NCI-H82 treated with DMSO at 0.1 percent for 48 hours (cell line): ENCODE measurements around the gene CHD2.
"Not testable (repeated sequence)": the region's sequence is repeated elsewhere in the genome, so short reads cannot be mapped to it uniquely, and the experiment has no call there.

Experiments used
- DNase-seq: peaks from one replicate; lab custom pipeline; 2025; ENCODE audit not compliant: unreplicated experiment; lab: John Stamatoyannopoulos, UW

CHD2 gene

DNA sequence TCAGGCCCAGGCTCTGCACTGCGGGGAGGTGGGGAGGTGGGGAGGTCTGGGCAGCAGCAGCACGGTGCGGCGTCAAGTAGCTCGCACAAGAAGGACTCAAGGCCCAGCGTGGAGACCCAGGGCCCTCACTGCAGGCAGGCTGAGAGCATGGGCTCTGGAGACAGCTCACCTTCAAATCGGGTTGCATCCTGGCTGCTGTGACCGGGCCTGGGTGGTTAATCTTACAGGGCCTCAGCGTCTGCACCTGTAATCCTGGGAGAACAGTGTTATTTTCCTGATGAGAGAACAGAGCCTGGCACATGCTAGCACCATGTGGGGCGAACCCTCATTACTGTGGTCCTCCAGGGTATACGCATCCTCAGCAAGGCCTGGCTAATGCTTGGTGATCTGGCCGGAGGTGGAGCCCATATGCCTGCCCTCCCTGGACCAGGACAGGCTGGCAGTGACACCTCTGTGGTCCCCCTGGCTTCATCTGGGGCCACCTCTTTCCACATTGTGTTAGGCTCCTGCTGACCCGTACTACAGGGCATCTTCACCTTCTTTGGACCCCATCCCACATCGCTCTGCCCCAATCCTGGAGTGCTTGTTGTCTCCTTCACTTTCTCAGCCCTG, 133.4 kb downstream of the CHD2 start:
- no peak for DNase-seq

DNA sequence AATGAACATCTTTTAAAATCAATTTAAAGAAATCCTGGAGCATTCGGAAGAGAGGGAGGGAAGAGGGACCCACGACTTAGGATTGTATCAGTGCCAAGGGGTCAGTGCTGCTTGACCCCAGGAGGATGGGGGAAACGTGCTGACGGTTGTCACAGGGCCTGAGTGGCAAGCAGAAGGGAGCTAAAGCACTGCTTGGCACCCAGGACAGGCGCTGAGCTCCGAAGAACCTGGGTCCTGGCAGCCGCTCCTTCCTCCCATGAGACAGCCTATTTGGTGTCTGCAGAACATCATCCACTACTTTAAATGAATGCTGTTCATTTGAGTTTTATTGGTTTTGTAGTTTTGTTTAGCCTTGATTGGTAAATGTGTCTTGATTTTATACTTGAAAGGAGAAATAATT, 134.4 kb downstream of the CHD2 start:
- DNase-seq = no peak

DNA sequence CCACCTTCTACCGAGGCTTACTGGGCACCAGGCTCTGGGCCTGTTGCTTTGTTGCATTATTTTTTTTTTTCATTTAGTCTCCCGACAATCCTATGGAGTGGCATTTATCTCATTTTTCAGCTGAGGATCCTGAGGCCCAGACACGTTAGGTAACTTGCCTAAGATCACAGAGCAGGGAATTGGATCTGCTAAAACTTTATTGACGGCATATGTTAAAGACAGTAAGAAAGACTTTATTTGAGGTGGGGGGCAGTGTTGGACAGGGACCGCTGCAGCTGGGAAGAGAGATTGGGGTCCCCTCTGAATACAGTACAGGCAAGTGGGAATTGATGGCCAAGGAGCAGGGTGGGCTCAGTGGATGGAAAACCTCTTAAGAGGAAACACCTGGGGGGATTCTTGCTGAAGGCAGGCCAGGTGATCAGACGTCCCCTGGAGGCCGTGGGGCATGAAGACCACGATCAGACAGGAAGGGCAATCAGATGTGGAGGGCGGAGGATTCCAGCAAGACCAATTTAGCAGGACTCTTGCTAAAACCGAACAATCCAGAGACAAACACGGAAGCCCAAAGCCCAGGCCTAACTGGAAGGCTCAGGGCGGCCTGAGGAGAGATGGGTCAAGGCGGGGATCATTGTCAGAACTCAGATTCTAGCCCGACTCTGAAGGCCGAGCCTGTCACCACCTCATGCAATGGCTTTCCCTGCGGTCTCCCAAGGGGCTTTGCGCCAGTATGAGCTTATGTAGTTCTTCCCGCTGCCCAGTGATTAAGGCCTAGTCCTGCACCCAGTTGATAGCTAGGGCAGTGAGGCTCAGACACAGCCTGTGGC, 135.2 kb downstream of the CHD2 start:
- no peak for DNase-seq

- peak; percentile 2 for DNase-seq
Observed at GRCh38 chr15:93035953-93036810, 136.1 kb downstream of the CHD2 start.

DNA sequence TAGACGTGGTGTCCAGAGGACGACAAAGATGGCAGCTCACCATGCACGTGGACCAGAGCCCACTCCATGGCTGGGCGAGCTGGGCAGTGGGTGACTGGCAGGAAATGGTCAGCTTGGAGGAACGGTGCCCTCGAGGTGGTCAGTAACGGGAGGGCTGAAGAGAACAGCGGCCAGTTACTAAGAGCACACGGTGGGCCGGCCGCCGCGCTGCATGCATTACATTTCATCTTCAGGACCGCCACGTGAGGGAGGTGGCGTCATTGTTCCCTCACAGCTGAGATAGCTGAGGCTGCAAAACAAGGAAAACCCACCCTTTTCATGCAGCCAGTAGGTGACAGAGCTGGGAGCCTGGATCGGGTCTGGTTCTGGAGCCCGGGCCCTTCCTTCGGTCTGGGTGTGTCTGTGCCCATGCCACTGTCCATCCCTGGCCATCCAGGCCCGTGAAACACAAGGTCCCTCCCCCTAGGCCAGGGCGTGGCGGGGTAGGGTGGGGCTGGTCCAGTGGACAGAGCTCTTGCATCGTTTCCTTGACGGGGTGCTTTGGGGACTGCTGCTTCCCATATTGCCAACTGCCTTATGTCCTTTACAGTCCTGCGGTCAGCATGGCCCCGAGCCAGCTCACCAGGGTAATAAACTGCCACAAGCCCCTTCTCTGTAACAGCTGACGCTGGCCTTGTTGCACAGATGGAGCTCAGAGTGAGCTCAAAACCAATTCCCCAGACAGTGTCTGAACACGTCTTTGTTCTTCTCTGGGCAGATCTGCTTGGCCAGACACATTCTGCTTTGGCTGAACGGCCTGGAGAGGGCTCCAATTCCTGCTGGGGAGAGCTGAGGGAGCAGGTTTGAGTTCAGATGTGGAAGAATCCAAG, 137.1 kb downstream of the CHD2 start:
- DNase-seq = peak; percentile 3

DNA sequence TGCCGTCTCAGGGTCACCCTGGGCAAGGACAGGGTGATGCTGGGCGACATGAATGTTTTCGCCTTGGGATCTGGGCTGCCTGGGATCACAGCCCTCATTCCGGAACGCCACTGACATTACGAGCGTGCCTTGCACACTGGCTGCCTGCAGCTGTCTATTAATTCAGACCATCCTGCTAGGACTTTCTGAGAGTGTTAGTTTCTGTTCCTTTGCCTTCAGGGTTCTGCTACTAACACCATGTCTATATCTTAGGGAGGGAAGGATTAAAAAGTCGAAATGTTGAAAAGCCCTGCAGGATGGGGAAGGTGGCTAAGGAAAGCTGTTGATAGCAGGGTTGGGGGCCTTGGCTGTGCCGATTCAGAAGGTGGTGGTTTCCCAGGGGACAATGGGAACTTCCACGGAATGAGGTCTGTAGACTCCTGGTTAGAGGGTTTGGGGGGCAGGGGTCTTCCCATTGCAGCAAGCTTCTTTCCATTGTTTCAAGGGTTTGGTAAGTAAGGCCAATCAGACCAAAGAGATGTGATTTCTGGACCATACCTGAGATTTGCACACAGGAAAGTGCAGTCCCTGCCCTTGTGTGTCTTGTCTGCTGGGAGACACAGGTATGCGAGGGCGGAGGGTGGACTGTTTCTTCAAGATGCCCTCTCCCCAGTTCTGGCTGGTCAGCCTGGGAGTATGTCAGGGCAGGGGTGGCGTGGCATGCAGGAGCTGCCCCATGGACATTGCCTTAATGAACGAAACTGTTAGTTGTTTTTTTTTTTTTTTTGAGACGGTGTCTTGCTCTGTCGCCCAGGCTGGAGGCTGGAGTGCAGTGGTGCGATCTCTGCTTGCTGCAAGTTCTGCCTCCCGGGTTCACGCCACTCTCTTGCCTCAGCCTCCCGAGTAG, 137.9 kb downstream of the CHD2 start:
- DNase-seq = no peak

DNA sequence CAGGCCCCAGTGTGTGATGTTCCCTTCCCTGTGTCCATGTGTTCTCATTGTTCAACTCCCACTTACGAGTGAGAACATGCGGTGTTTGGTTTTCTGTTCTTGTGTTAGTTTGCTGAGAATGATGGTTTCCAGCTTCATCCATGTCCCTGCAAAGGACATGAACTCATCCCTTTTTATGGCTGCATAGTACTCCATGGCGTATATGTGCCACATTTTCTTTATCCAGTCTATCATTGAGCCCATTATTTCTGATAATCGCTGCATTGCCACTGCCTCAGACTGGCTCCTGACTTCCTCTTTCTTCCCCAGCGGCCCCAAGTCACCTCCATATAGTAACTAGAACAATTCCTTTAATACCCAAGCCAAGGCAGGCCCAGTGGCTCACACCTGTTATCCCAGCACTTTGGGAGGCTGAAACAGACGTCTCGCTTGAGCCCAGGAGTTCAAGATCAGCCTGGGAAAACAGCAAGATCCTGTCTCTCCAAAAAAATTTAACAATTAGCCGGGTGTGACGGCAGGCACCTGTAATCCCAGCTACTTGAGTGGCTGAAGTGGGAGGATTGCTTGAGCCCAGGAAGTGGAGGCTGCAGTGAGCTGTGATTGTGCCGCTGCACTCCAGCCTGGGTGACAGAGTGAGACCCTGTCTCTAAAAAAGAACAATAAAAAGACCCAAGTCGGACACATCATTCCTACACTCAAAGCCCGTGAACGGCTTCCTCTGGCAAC, 139.6 kb downstream of the CHD2 start:
- not testable (repeated sequence) for DNase-seq

DNA sequence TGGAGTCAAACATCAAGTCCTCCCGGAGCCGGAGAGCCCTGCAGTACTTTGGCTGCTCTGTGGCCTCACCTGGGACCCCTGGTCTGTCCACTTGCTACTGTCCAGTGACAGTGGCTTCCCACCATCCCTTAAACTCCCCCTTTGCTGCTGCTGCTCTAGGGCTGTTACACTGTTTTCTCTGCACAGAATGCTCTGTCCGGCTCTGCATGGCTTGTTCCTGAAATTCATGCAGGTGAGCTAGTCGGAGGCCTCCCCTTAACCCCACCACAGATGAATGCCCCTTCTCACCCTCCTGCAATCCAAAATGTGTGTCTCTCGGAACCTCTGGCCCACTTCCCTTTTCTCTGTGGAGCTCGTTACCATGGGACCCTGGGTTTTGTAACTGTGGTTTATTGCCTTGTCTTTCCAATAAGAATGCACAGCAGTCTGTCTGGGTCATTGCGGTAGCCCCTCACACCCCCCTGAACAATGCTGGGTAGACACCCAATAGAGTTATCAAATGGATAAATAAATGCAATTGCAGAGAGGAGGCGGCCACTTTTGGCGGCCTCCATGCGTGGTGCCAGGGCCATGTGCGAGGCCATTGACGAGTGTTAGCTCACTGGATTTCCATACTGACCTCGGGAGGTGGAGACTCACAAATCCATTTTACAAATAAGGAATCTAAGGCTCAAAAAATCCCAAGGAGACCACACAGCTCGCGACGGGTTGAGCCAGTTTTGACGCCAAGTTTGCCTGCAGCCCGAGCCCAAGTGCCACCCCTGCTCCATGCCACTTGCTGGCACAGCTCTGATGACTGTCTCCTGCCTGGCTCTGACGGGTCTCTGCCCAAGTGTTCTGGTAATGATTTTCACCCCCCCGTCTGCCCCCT, 140.4 kb downstream of the CHD2 start:
- no peak for DNase-seq

DNA sequence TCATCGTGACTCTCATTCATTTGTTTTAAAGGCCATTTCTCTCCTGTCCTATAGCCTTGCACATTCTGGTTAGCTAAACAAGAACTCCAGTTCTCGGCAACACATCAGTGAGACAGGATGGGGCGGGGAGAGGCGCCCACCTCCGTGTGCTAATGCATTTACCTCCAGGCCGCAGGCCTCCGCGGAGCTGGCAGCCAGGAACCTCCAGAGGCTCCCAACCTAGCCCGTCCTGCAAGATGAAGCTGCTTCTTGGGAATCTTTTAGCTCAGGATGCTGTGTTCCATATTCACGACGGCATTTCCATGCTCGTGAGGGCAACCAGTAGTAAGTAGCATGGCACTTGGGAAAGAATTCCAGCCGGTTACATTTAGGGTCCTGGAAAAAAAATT, 141.0 kb downstream of the CHD2 start:
- DNase-seq = no peak

DNA sequence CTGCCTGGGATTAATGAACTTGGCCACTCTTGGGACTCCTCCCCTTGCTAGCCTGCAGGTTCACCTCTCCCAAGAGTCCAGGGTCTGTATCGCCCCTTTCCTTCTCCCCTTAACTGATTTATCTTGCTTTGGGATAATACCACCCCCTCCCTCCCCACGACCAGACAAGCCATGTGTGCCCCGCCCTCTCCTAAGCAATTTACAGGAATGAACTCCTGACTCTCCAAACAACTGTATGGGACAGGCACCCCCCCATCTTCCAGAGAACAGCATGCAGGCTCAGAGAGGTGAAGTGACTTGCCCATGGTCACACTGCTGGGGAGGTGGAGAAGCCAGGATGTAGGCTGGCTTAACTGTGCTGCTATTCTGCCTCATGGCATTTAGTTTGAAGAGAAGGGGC, 142.1 kb downstream of the CHD2 start:
- no peak for DNase-seq

- DNase-seq = no peak
Observed at GRCh38 chr15:93042691-93043378, 142.7 kb downstream of the CHD2 start.

GRCh38 chr15:93043621-93044300, 143.6 kb downstream of the CHD2 start:
- DNase-seq = no peak

DNA sequence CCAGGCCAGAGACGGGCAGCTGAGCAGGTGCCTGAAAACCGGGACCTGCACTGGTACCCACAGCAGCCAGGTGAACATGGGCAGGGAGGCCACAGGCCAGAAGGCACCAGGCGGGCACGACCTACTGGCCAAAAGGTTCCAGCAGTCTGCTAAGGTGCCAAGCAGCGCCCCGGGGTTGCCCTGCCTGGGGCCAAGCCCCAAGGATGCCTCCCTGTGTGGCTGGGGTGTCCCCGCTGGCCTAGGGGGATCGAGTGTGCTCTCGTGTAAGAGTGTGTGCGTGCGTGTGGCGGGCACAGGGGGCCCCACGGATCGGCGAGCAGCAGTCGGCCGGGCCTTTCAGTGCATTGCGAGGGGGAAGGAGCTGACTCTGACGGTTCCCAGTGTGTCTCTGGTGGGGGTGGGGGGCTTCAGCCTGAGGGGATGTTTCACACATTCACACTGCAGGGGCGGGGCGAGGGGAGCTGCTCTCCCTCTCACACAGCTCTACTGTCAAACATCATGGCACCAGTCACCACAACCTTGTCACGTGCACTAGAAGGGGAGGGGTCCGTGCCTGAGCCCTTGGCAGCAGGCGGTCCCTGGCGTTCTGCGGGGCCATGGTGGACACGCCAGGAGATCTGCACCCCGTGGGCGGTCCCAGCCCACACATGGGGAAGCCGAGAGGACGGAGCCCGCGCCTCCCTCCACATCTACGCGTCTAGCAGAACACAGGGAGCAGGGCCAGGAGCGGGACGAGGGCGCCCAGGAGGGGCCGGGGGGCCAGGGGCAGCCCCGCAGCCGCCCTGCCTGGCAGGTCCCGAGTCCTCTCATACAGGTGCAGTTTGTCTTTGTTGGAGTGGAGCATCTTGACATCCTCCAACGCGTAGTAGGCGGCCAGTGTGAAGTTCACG, 144.4 kb downstream of the CHD2 start:
- no peak for DNase-seq

DNA sequence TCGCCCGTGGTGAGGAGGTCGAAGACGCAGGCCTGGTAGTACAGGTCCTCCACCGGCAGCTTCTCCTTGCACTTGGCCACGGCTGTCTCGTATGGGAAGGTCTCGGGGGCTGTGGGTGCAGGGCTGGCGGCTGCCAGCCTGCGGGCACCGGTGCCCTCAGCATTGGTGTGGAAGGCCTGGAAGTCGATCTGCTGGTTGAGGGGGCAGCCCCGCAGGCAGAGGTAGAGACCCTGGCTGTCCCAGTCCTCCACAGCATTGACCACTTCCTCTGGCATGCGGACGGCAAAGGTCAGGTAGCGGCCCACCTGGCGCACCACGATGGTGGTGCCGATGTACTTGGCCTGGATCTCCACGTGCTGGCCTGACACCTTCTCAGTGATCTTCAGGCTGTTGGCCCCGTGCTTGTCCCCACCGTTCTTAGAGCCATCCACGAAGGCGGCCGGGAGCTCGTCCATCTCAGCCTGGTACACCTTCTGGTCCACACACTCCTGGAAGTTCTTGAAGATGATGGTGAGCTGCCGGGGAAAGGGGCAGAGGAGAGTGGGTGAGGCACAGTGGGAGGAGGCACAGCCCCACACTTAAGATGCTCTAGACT, 145.2 kb downstream of the CHD2 start:
- DNase-seq = no peak

DNA sequence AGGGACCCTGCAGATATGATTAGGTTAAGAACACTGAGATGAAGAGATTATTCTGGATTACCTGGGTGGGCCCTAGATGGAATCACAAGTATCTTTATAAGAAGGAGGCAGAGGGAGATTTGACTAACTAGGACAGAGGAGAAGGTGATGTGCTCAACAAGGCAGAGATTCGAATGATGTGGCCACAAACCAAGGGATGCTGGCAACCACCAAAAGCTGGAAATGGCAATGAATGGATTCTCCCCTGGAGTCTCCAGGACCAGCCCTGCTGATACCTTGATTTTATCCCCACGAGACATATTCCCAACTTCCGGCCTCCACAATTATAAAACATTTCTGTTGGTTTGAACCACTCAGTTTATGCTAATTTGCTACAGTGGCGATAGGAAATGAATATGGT, 146.0 kb downstream of the CHD2 start:
- no peak for DNase-seq

- DNase-seq = no peak
Observed at GRCh38 chr15:93046721-93047120, 146.6 kb downstream of the CHD2 start.
